Suprapubic skin (tissue), 4 donors: Measurements from ENCODE around the gene GBF1. TPM values are rescaled to one million over a fixed set of nuclear protein-coding genes. Genes with fewer than 3 reads are reported as not detected.
A peak's percentile ranks its signal among the peaks of the same experiment; 100 is the strongest.

Experiments used
- DNase-seq, 2 donors: peaks; one replicate each; pipeline ENCODE4 v3.0.0-alpha.2; 2019; ENCODE audit warnings: low spot score in 2 of 2
- H3K27ac ChIP-seq: fragments of 200-600 bp; sonication (generic); one replicate; pipeline ENCODE4 v1.5.1; 2019
- H3K27me3 ChIP-seq: fragments of 200-600 bp; sonication (generic); one replicate; pipeline ENCODE4 v1.5.1; 2019
- H3K36me3 ChIP-seq: fragments of 200-600 bp; sonication (generic); one replicate; pipeline ENCODE4 v1.5.1; 2019
- H3K4me1 ChIP-seq: fragments of 200-600 bp; sonication (generic); one replicate; pipeline ENCODE4 v1.5.1; 2019
- H3K4me3 ChIP-seq: fragments of 200-600 bp; sonication (generic); one replicate; pipeline ENCODE4 v1.5.1; 2019; ENCODE audit warnings: mild to moderate bottlenecking
- H3K9me3 ChIP-seq: fragments of 200-600 bp; sonication (generic); one replicate; pipeline ENCODE4 v1.5.1; 2019
- CTCF ChIP-seq, 2 donors: fragments of 200-600 bp in 1 of 2; fragments of 450-650 bp in 1 of 2; sonication (generic) in 1 of 2; IDR thresholded peaks; one replicate each; pipeline ENCODE4 v1.5.1; 2016 to 2019; ENCODE audit warnings: antibody characterized with exemption in 2 of 2, mild to moderate bottlenecking in 1 of 2, moderate library complexity in 1 of 2
- EP300 ChIP-seq: sonication (generic); formaldehyde crosslinking; IDR thresholded peaks from one replicate; pipeline ENCODE4 v1.6.1; 2017; ENCODE audit warnings: antibody characterized with exemption
- POLR2A ChIP-seq, 2 donors: fragments of 450-650 bp; IDR thresholded peaks; one replicate each; pipeline ENCODE4 v1.6.1; 2017; ENCODE audit warnings: antibody characterized with exemption in 2 of 2, mild to moderate bottlenecking in 2 of 2, moderate library complexity in 2 of 2
- POLR2AphosphoS5 ChIP-seq, 3 donors: sonication (generic); formaldehyde crosslinking; IDR thresholded peaks; one replicate each; pipeline ENCODE4 v1.6.1; 2017; ENCODE audit warnings: antibody characterized with exemption in 3 of 3
- WGBS: methylation state at CpG from one replicate; pipeline ENCODE4 v1.1.5; 2018; 5-methylcytosine and 5-hydroxymethylcytosine counted together
- total RNA-seq, 4 donors: library from RNA; depleted of rRNA; stranded (reverse); fragments of >200 nt; gene quantifications; one replicate each; pipeline ENCODE4 v1.1.0, GENCODE V29; 2016

The GBF1 gene
- total RNA-seq, 4 donors from 2014 or later: 31.0 to 56.1 (median 43.9) TPM

- Histone ChIP-seq H3K27ac (no peak overlapping the region), H3K36me3 (peaks cover 17% of the 10 kb centered on the region), H3K27me3 (no peaks in the 10 kb centered on the region), H3K4me3 (no peak overlapping the region), H3K4me1 (peaks cover 71% of the 10 kb centered on the region), H3K9me3 (no peaks in the 10 kb centered on the region)
- no peak for TF ChIP-seq EP300
- no peak for TF ChIP-seq CTCF (IDR thresholded peaks at IDR 0.05)
- TF ChIP-seq POLR2AphosphoS5 (IDR thresholded peaks at IDR 0.05): no peak
- no peak for TF ChIP-seq POLR2A (IDR thresholded peaks at IDR 0.05)
- 88% methylated on average over 13 of the region's 14 CpGs for WGBS
- peak in 1 of 2 donors; percentile 55 for DNase-seq
These were observed 152.2 kb downstream of the GBF1 start for GRCh38 chr10:102397222-102398171.

- Histone ChIP-seq H3K36me3 (peaks cover 21% of the 10 kb centered on the region), H3K27me3 (no peaks in the 10 kb centered on the region), H3K4me3 (peak overlapping the region; percentile 71), H3K4me1 (peaks cover 68% of the 10 kb centered on the region), H3K27ac (no peak overlapping the region), H3K9me3 (no peaks in the 10 kb centered on the region)
- 84% methylated on average over 19 of the region's 21 CpGs for WGBS
- peak in 1 of 2 donors; percentile 64 for DNase-seq
- TF ChIP-seq CTCF (IDR thresholded peaks at IDR 0.05) (no peak), EP300 (no peak), POLR2A (IDR thresholded peaks at IDR 0.05) (no peak), POLR2AphosphoS5 (IDR thresholded peaks at IDR 0.05) (no peak)
These were observed 153.1 kb downstream of the GBF1 start for GRCh38 chr10:102398172-102399020.

DNA sequence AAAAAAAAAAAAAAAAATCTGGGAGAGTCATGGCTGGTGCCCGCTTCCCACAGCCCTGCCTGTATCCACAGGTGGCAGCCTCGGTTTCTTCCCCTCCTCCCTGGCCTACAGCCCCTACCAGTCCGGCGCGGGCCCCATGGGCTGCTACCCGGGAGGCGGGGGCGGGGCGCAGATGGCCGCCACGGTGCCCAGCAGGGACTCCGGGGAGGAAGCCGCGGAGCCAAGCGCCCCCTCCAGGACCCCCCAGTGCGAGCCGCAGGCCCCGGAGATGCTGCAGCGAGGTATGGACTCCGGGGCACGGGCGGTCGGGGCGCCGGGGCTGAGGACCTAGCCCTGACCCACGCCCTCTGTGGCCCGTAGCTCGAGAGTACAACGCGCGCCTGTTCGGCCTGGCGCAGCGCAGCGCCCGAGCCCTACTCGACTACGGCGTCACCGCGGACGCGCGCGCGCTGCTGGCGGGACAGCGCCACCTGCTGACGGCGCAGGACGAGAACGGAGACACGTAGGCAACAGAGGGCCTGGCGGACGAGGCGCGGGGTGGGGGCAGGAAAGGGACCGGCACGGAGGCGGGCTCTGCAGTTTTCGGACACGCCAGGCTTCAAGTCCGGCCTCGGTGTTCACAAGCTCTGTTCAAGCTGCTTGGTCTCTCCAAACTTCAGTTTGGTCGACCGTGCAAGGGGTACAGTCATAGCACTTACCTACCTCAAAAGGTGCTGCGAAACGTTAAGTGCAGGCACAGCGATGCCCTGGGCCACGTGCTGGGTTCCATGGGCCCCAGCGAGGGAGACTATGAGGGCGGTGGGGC, 154.1 kb downstream of the GBF1 start:
- H3K9me3 ChIP-seq: no peaks in the 10 kb centered on the region
- H3K4me3 ChIP-seq: peak overlapping the region; percentile 71
- no peak for TF ChIP-seq EP300
- TF ChIP-seq CTCF (IDR thresholded peaks at IDR 0.05): peak; percentile 88 to 98
- TF ChIP-seq POLR2AphosphoS5 (IDR thresholded peaks at IDR 0.05): peak in 2 of 3 donors; percentile 65 to 78
- TF ChIP-seq POLR2A (IDR thresholded peaks at IDR 0.05): no peak
- peak; percentile 91 to 92 for DNase-seq
- peak overlapping the region; percentile 85 for H3K27ac ChIP-seq
- H3K36me3 ChIP-seq: peaks cover 21% of the 10 kb centered on the region
- 11% methylated on average over 15 of the region's 72 CpGs for WGBS
- peaks cover 64% of the 10 kb centered on the region for H3K4me1 ChIP-seq
- H3K27me3 ChIP-seq: no peaks in the 10 kb centered on the region

- no peak for DNase-seq
- WGBS: 80% methylated on average over 3 of the region's 17 CpGs
- peaks cover 21% of the 10 kb centered on the region for H3K36me3 ChIP-seq
- no peaks in the 10 kb centered on the region for H3K9me3 ChIP-seq
- peak overlapping the region; percentile 71 for H3K4me3 ChIP-seq
- peaks cover 58% of the 10 kb centered on the region for H3K4me1 ChIP-seq
- TF ChIP-seq POLR2AphosphoS5 (IDR thresholded peaks at IDR 0.05) (no peak), EP300 (no peak)
- H3K27ac ChIP-seq: no peak overlapping the region
- no peaks in the 10 kb centered on the region for H3K27me3 ChIP-seq
These were observed 154.7 kb downstream of the GBF1 start for GRCh38 chr10:102400076-102400475.
